Occipital lobe (tissue), 3 donors: Measurements from ENCODE around the gene NSUN5. TPM values are rescaled to one million over a fixed set of nuclear protein-coding genes. Genes with fewer than 3 reads are reported as not detected.
"Not testable (repeated sequence)": the region's sequence is repeated elsewhere in the genome, so short reads cannot be mapped to it uniquely, and the experiment has no call there.

Experiments
- DNase-seq: peaks from one replicate; lab custom pipeline; 2025; lab: John Stamatoyannopoulos, UW
- small RNA-seq: library from RNA; depleted of rRNA; stranded (forward); fragments of <200 nt; gene quantifications from one replicate; pipeline ENCODE3, GENCODE V24; 2014
- total RNA-seq: library from RNA; depleted of rRNA; stranded (reverse); fragments of >200 nt; gene quantifications from one replicate; pipeline ENCODE4 v1.2.3, GENCODE V29; 2014

Gene NSUN5
- total RNA-seq, 1 donor from 2014 or later: 13.9 TPM

- not testable (repeated sequence) for DNase-seq
Observed at GRCh38 chr7:73297235-73297634, 11.4 kb downstream of the NSUN5 start.

- not testable (repeated sequence) for DNase-seq
Observed at GRCh38 chr7:73277210-73277609, 31.4 kb downstream of the NSUN5 start.

- DNase-seq: not testable (repeated sequence)
Observed at GRCh38 chr7:73267813-73268212, 40.8 kb downstream of the NSUN5 start.

- not testable (repeated sequence) for DNase-seq
Observed at GRCh38 chr7:73266719-73267368, 41.8 kb downstream of the NSUN5 start.

- DNase-seq: not testable (repeated sequence)
Observed at GRCh38 chr7:73262416-73262815, 46.2 kb downstream of the NSUN5 start.

Small RNA genes within 50 kb of the gene (small RNA-seq; reads per million reads assigned to genes)
- gene RNU6-1080P: not detected

Other genes with a start within 250 kb of the NSUN5 start
- gene SPDYE9, start 222.8 kb downstream of the NSUN5 start, total RNA-seq: not detected
- 0.16 TPM for gene TRIM50, start 19.3 kb upstream of the NSUN5 start, total RNA-seq
- gene FKBP6, start 19.3 kb upstream of the NSUN5 start, total RNA-seq: not detected
- 2.3 TPM for gene FZD9, start 125.0 kb upstream of the NSUN5 start, total RNA-seq
- gene BAZ1B, start 213.5 kb upstream of the NSUN5 start, total RNA-seq: 53.0 TPM
- gene BCL7B, start 248.9 kb upstream of the NSUN5 start, total RNA-seq: 9.4 TPM